Lower lobe of right lung (tissue), 2 donors: ENCODE measurements around the gene KMT2B. TPM values are rescaled to one million over a fixed set of nuclear protein-coding genes. Genes with fewer than 3 reads are reported as not detected.
A peak's percentile ranks its signal among the peaks of the same experiment; 100 is the strongest.

Source experiments
- ATAC-seq, 2 donors: fragments of 200-7000 bp; cut with Tn5 transposase; one replicate each; pipeline ENCODE4 v1.9.1; 2020 to 2022; ENCODE audit warnings: mild to moderate bottlenecking in 2 of 2, moderate library complexity in 2 of 2
- DNase-seq: peaks from one replicate; pipeline ENCODE4 v3.0.0-alpha.2; 2020
- H3K27ac ChIP-seq: fragments of 200-600 bp; one replicate; pipeline ENCODE4 v1.8.0; 2022
- H3K27me3 ChIP-seq: fragments of 200-600 bp; one replicate; pipeline ENCODE4 v1.8.0; 2022; ENCODE audit warnings: low read depth
- H3K36me3 ChIP-seq: fragments of 200-600 bp; one replicate; pipeline ENCODE4 v1.8.0; 2022; ENCODE audit warnings: mild to moderate bottlenecking
- H3K4me1 ChIP-seq: fragments of 200-600 bp; one replicate; pipeline ENCODE4 v1.8.0; 2022
- H3K4me3 ChIP-seq: fragments of 200-600 bp; one replicate; pipeline ENCODE4 v1.8.0; 2022; ENCODE audit warnings: mild to moderate bottlenecking
- H3K9me3 ChIP-seq: fragments of 200-600 bp; one replicate; pipeline ENCODE4 v1.8.0; 2022
- intact Hi-C: fragments of 100-400 bp; cut with DNase I; formaldehyde crosslinking; loops from one replicate; pipeline ENCODE4 v1.11.0; 2022
- total RNA-seq: library from RNA; stranded (reverse); fragmentation: NEBNext Ultra II Directional; extraction: Animal tissue kit (Norgen Biotek cat#: 25700); gene quantifications from one replicate; pipeline ENCODE4 v1.2.1, GENCODE V29; 2021
- TF ChIP-seq, protein P1 (sequence below): fragments of 200-600 bp; IDR thresholded peaks from one replicate; pipeline ENCODE4 v1.8.0; 2022; ENCODE audit warnings: antibody characterized with exemption, mild to moderate bottlenecking
- donor health status: DM: no; HTN: yes; CAD: no; lungs with severe emphysema.

The KMT2B gene
- total RNA-seq, 1 donor from 2014 or later: 37.2 TPM

DNA sequence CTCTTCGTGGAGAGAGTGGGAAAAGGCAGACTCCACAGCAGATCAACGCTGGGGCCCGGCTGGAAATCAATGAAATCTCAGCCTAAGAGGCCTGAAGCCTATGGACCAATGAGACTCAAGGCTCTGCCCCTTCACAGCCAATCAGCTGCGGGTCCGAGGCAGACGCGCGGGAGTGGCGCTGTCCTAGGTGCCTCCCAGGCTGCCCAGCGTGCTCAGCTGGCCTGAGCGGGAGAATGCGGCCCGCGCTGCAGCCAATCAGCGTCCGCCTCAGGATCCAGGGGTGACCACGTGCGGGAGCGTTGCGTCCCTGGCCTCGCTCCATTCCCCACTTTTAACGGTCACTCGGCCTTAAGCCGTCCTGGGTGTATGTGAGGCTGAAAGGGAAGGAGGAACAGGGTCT, 13.6 kb upstream of the KMT2B start, which contains the start of gene ZBTB32:
TSS of gene ZBTB32 (plus strand) at position 341 of the 400 bp plus-strand sequence. CDS start 10,069 bp downstream, outside the sequence.
- peaks cover 12% of the 10 kb centered on the region for H3K4me1 ChIP-seq

DNA sequence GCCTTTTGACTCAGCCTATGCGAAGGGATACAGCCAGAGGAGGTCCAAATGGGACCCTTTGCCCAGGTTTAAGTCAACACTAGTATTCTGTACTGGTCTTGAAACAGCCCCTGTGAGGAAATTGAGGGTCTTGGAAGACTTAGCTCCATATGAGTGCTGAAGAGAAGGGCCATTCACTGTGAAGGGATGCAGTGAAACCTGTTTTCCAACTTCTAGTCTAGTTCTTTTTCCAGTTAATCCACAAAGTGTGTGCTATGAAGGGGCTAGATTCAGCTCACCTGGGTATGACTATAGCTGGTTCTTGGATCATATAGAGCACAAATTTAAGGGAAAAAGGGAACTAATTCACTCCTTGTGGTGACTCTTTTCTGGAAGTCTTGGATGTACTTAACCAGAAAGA, 9.4 kb upstream of the KMT2B start:
- Histone ChIP-seq H3K36me3 (no peaks in the 10 kb centered on the region), H3K4me3 (no peak overlapping the region), H3K9me3 (no peaks in the 10 kb centered on the region), H3K27me3 (no peaks in the 10 kb centered on the region), H3K27ac (no peak overlapping the region), H3K4me1 (no peaks in the 10 kb centered on the region)
- DNase-seq: no peak
- intact Hi-C loops: no loop called here
- ATAC-seq: no peak
- TF ChIP-seq, protein P1, sequence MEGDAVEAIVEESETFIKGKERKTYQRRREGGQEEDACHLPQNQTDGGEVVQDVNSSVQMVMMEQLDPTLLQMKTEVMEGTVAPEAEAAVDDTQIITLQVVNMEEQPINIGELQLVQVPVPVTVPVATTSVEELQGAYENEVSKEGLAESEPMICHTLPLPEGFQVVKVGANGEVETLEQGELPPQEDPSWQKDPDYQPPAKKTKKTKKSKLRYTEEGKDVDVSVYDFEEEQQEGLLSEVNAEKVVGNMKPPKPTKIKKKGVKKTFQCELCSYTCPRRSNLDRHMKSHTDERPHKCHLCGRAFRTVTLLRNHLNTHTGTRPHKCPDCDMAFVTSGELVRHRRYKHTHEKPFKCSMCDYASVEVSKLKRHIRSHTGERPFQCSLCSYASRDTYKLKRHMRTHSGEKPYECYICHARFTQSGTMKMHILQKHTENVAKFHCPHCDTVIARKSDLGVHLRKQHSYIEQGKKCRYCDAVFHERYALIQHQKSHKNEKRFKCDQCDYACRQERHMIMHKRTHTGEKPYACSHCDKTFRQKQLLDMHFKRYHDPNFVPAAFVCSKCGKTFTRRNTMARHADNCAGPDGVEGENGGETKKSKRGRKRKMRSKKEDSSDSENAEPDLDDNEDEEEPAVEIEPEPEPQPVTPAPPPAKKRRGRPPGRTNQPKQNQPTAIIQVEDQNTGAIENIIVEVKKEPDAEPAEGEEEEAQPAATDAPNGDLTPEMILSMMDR: no peak

More for the DNA sequence above, 13.6 kb upstream of the KMT2B start, which contains the start of gene ZBTB32:
- H3K36me3 ChIP-seq: no peaks in the 10 kb centered on the region
- H3K27ac ChIP-seq: no peak within 1 kb of the TSS
- no peaks in the 10 kb centered on the region for H3K27me3 ChIP-seq
- H3K9me3 ChIP-seq: no peaks in the 10 kb centered on the region
- TF ChIP-seq, protein P1: no peak
- no peak within 1 kb of the TSS for H3K4me3 ChIP-seq
- no peak for DNase-seq
- intact Hi-C loops: no loop called here
- ATAC-seq: peak in 1 of 2 donors; percentile 9

DNA sequence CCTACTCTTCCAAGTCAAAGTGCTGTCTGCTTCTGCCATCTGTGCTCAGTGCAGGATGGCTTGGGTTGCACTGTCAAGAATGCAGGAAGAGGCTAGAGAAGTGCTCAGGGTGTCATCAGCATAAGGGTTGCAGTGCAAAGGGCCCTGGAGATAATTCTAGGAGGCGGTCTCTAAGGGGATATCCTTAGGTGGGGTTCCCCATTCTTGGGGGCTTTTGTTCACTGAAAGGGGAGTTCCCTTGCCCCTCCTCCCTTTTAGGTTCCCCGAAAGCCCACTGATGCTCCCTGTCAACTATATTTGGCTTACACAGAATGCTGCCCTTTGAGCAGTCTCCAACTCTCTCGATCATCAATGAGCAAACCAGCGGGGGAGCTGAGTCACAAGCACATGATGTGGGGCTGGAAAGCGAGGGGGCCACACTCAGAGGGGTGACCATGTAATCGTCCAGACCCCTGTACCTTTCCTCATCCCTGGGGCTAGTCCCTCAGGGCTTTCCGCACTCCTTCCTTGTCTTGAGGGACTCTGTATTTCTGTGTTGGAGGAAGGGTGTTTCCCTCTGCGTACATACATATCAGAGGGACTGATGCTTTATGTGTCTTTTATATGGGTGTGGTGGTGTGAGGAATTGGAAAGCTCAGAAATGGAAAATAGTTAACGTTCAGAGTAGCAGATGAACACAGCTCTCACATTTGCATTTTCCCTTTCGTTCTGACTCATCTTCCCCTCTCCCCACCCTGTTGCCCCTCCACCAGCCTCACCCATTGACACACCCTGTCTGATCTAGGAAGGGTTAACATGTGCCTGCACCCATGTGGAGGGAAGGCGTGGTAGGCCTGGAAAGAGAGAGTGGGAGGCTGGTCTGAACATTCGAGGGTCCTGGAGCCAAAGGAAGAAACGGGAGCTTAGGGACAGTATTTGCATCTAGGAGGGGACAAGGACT, 6.7 kb upstream of the KMT2B start:
- TF ChIP-seq, protein P1: no peak
- H3K36me3 ChIP-seq: no peaks in the 10 kb centered on the region
- intact Hi-C loops: no loop called here
- H3K4me3 ChIP-seq: no peak overlapping the region
- no peak for DNase-seq
- H3K27me3 ChIP-seq: no peaks in the 10 kb centered on the region
- ATAC-seq: no peak
- no peak overlapping the region for H3K27ac ChIP-seq
- peaks cover 9% of the 10 kb centered on the region for H3K4me1 ChIP-seq
- no peaks in the 10 kb centered on the region for H3K9me3 ChIP-seq

DNA sequence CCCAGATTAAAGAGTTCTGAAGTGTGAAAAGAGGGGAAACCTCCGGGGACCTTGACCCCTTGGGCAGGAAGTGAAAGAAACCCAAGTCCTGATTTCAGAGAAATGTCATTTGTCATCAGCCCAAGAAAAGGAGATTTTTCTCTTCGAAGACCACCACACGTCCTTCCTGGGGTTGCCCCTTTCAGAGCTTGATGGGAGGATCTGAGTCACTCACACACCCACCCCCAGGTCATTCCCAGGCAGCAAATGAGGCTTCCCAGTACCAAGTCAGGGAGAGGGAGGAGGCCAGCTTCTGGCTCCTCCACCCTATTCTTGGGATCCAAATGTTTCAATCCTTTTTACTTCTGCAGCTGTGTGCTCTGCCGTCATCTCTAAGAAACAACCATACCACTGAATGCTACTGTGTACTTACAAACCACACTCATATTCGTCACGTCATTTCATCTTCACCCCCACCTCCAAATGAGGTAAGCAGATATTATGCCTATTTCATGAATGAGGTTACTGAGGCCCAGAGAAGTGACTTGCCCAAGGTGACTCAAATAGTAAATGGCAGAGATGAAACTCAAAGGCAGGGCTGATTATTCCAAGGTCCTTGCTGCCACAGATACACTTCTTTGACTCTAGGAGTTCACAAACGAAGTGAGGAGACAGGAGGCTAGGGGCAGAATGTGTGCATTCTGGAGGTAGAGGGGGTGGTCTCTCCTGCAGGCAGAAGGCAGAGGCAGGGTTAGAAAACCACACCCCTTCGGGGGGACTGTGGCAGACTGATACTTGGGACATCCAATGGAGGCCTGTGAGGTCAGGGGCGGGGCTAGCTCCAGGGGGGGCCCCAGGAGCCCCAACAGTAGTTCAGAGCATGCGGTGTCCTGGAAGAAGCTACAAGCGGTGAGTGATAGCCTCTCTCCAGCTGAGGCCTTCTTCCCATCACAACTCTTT, 5.0 kb upstream of the KMT2B start:
- DNase-seq (no peak), ATAC-seq (no peak)
- H3K4me1 ChIP-seq: peaks cover 11% of the 10 kb centered on the region
- no peak overlapping the region for H3K27ac ChIP-seq
- no peaks in the 10 kb centered on the region for H3K9me3 ChIP-seq
- intact Hi-C loops: no loop called here
- H3K36me3 ChIP-seq: no peaks in the 10 kb centered on the region
- no peak overlapping the region for H3K4me3 ChIP-seq
- TF ChIP-seq, protein P1: no peak
- no peaks in the 10 kb centered on the region for H3K27me3 ChIP-seq

DNA sequence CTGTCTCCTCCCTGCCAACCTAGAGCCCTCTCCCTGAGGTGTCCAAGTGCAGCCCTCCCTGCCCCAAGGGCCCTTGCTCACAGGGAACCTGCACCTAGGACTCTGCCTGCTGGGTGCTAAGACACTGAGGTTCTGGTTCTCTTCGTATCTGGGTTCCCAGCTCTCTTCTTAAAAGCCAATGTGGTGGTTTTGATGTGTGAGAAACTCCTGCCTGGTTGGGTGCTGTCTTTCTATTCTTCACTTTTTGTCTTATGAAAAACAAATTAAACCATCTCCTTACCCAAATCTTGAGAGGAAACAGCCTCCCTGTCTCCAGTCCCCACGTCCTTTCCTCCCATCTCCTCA, 4.3 kb upstream of the KMT2B start:
- no peaks in the 10 kb centered on the region for H3K27me3 ChIP-seq
- ATAC-seq: no peak
- intact Hi-C loops: no loop called here
- H3K27ac ChIP-seq: no peak overlapping the region
- no peaks in the 10 kb centered on the region for H3K9me3 ChIP-seq
- TF ChIP-seq, protein P1: no peak
- no peak overlapping the region for H3K4me3 ChIP-seq
- no peaks in the 10 kb centered on the region for H3K36me3 ChIP-seq
- peaks cover 12% of the 10 kb centered on the region for H3K4me1 ChIP-seq
- no peak for DNase-seq
